Nephron progenitor cell (in vitro differentiated cells): ENCODE results near the gene EXTL1.

ENCODE experiments used
- DNase-seq: peaks from one replicate; pipeline ENCODE4 v3.0.0; 2021
- H3K27ac Mint-ChIP-seq: 2 replicates; pipeline ENCODE4 v1.8.0; 2021; ENCODE audit warnings: mild to moderate bottlenecking, moderate library complexity, mixed read lengths
- H3K27me3 Mint-ChIP-seq: 2 replicates; pipeline ENCODE4 v1.8.0; 2021; ENCODE audit warnings: mild to moderate bottlenecking, low read depth, mixed read lengths; ENCODE audit not compliant: poor library complexity
- H3K36me3 Mint-ChIP-seq: 2 replicates; pipeline ENCODE4 v1.8.0; 2021; ENCODE audit warnings: low read depth, mixed read lengths
- H3K4me1 Mint-ChIP-seq: 2 replicates; pipeline ENCODE4 v1.8.0; 2021; ENCODE audit warnings: mixed read lengths
- H3K4me3 Mint-ChIP-seq: 2 replicates; pipeline ENCODE4 v1.8.0; 2021; ENCODE audit warnings: mild to moderate bottlenecking, moderate library complexity, mixed read lengths
- H3K9me3 Mint-ChIP-seq: 2 replicates; pipeline ENCODE4 v1.8.0; 2021; ENCODE audit warnings: mild to moderate bottlenecking, moderate library complexity, mixed read lengths
- CTCF ChIP-seq: fragments of 200-600 bp; sonication (generic); IDR thresholded peaks from 2 replicates; pipeline ENCODE4 v1.5.0; 2021; ENCODE audit warnings: antibody characterized with exemption

EXTL1 gene

GRCh38 chr1:25990251-25990650, 31.3 kb upstream of the EXTL1 start:
- no peaks in the 10 kb centered on the region for H3K9me3 Mint-ChIP-seq
- H3K4me3 Mint-ChIP-seq, result no peak overlapping the region
- H3K27ac Mint-ChIP-seq, result no peak overlapping the region
- TF ChIP-seq CTCF, result no peak
- no peak for DNase-seq
- H3K36me3 Mint-ChIP-seq, result peaks cover 19% of the 10 kb centered on the region
- peaks cover 38% of the 10 kb centered on the region for H3K4me1 Mint-ChIP-seq
- H3K27me3 Mint-ChIP-seq, result no peaks in the 10 kb centered on the region

- H3K27me3 Mint-ChIP-seq, result no peaks in the 10 kb centered on the region
- H3K9me3 Mint-ChIP-seq, result no peaks in the 10 kb centered on the region
- H3K27ac Mint-ChIP-seq, result no peak overlapping the region
- no peak overlapping the region for H3K4me3 Mint-ChIP-seq
- peaks cover 38% of the 10 kb centered on the region for H3K4me1 Mint-ChIP-seq
- peaks cover 13% of the 10 kb centered on the region for H3K36me3 Mint-ChIP-seq
- no peak for DNase-seq
- no peak for TF ChIP-seq CTCF
Observed at GRCh38 chr1:25990702-25991395, 30.7 kb upstream of the EXTL1 start.

- no peak for TF ChIP-seq CTCF
- no peaks in the 10 kb centered on the region for H3K27me3 Mint-ChIP-seq
- peaks cover 6% of the 10 kb centered on the region for H3K36me3 Mint-ChIP-seq
- H3K27ac Mint-ChIP-seq, result no peak overlapping the region
- H3K4me3 Mint-ChIP-seq, result no peak overlapping the region
- H3K9me3 Mint-ChIP-seq, result no peaks in the 10 kb centered on the region
- DNase-seq, result no peak
- H3K4me1 Mint-ChIP-seq, result peaks cover 43% of the 10 kb centered on the region
Observed at GRCh38 chr1:25991937-25992688, 29.5 kb upstream of the EXTL1 start.

- Mint-ChIP-seq H3K9me3 (no peaks in the 10 kb centered on the region), H3K36me3 (no peaks in the 10 kb centered on the region), H3K27ac (no peak overlapping the region), H3K4me3 (no peak overlapping the region), H3K27me3 (no peaks in the 10 kb centered on the region), H3K4me1 (peaks cover 47% of the 10 kb centered on the region)
- no peak for DNase-seq
- TF ChIP-seq CTCF, result no peak
Observed at GRCh38 chr1:25992689-25993171, 28.8 kb upstream of the EXTL1 start.

- peaks cover 50% of the 10 kb centered on the region for H3K4me1 Mint-ChIP-seq
- H3K27me3 Mint-ChIP-seq, result no peaks in the 10 kb centered on the region
- DNase-seq, result no peak
- no peak overlapping the region for H3K27ac Mint-ChIP-seq
- H3K36me3 Mint-ChIP-seq, result no peaks in the 10 kb centered on the region
- no peak for TF ChIP-seq CTCF
- no peaks in the 10 kb centered on the region for H3K9me3 Mint-ChIP-seq
- no peak overlapping the region for H3K4me3 Mint-ChIP-seq
Observed at GRCh38 chr1:25993197-25993951, 28.2 kb upstream of the EXTL1 start.
